Measurements from ENCODE around the gene SLC26A9.

SLC26A9 gene

GRCh38 chr1:205947024-205947423 is 3.8 kb upstream of the SLC26A9 start:
- peaks cover 27% of the 10 kb centered on the region for H3K27me3 Mint-ChIP-seq
- no peaks in the 10 kb centered on the region for H3K36me3 Mint-ChIP-seq (ENCODE audit: low read depth)
- H3K27ac Mint-ChIP-seq: no peak overlapping the region
- no peaks in the 10 kb centered on the region for H3K4me1 Mint-ChIP-seq (ENCODE audit: low read depth)
- H3K4me3 Mint-ChIP-seq: no peak overlapping the region
- H3K9me3 Mint-ChIP-seq: no peaks in the 10 kb centered on the region
- DNase-seq: no peak

- no peak overlapping the region for H3K4me3 Mint-ChIP-seq
- peaks cover 41% of the 10 kb centered on the region for H3K27me3 Mint-ChIP-seq
- no peak overlapping the region for H3K27ac Mint-ChIP-seq
- H3K4me1 Mint-ChIP-seq (ENCODE audit: low read depth): no peaks in the 10 kb centered on the region
- H3K36me3 Mint-ChIP-seq (ENCODE audit: low read depth): no peaks in the 10 kb centered on the region
- H3K9me3 Mint-ChIP-seq: no peaks in the 10 kb centered on the region
- no peak for DNase-seq
Measured at GRCh38 chr1:205945069-205945468, 1.8 kb upstream of the SLC26A9 start.

GRCh38 chr1:205944525-205944924 is 1.3 kb upstream of the SLC26A9 start:
- no peaks in the 10 kb centered on the region for H3K36me3 Mint-ChIP-seq (ENCODE audit: low read depth)
- peaks cover 47% of the 10 kb centered on the region for H3K27me3 Mint-ChIP-seq
- H3K4me1 Mint-ChIP-seq (ENCODE audit: low read depth): no peaks in the 10 kb centered on the region

GRCh38 chr1:205942631-205943159 is 561 bp downstream of the SLC26A9 start:
- Mint-ChIP-seq H3K36me3 (ENCODE audit: low read depth) (no peaks in the 10 kb centered on the region), H3K9me3 (no peaks in the 10 kb centered on the region), H3K27me3 (peaks cover 61% of the 10 kb centered on the region), H3K4me3 (no peak overlapping the region), H3K4me1 (ENCODE audit: low read depth) (no peaks in the 10 kb centered on the region), H3K27ac (no peak overlapping the region)
- DNase-seq: no peak

More at GRCh38 chr1:205944525-205944924, 1.3 kb upstream of the SLC26A9 start:
- Mint-ChIP-seq H3K9me3 (no peaks in the 10 kb centered on the region), H3K4me3 (no peak overlapping the region), H3K27ac (no peak overlapping the region)
- DNase-seq: no peak

GRCh38 chr1:205940710-205941109 is 2.5 kb downstream of the SLC26A9 start:
- Mint-ChIP-seq H3K4me1 (ENCODE audit: low read depth) (no peaks in the 10 kb centered on the region), H3K9me3 (no peaks in the 10 kb centered on the region), H3K27me3 (peaks cover 65% of the 10 kb centered on the region), H3K27ac (no peak overlapping the region), H3K36me3 (ENCODE audit: low read depth) (no peaks in the 10 kb centered on the region), H3K4me3 (no peak overlapping the region)
- DNase-seq: no peak

- Mint-ChIP-seq H3K4me3 (no peak overlapping the region), H3K27me3 (peaks cover 63% of the 10 kb centered on the region), H3K36me3 (ENCODE audit: low read depth) (no peaks in the 10 kb centered on the region), H3K9me3 (no peaks in the 10 kb centered on the region), H3K4me1 (ENCODE audit: low read depth) (no peaks in the 10 kb centered on the region), H3K27ac (no peak overlapping the region)
- no peak for DNase-seq
Measured at GRCh38 chr1:205939690-205940330, 3.4 kb downstream of the SLC26A9 start.

GRCh38 chr1:205938682-205939081 is 4.6 kb downstream of the SLC26A9 start:
- Mint-ChIP-seq H3K36me3 (ENCODE audit: low read depth) (no peaks in the 10 kb centered on the region), H3K4me3 (no peak overlapping the region), H3K4me1 (ENCODE audit: low read depth) (no peaks in the 10 kb centered on the region), H3K27ac (no peak overlapping the region), H3K27me3 (peaks cover 56% of the 10 kb centered on the region), H3K9me3 (no peaks in the 10 kb centered on the region)
- DNase-seq: no peak

GRCh38 chr1:205936846-205937586 is 6.2 kb downstream of the SLC26A9 start:
- H3K9me3 Mint-ChIP-seq: no peaks in the 10 kb centered on the region
- H3K27ac Mint-ChIP-seq: no peak overlapping the region
- H3K36me3 Mint-ChIP-seq (ENCODE audit: low read depth): no peaks in the 10 kb centered on the region
- no peaks in the 10 kb centered on the region for H3K4me1 Mint-ChIP-seq (ENCODE audit: low read depth)
- H3K4me3 Mint-ChIP-seq: no peak overlapping the region
- no peak for DNase-seq
- peaks cover 47% of the 10 kb centered on the region for H3K27me3 Mint-ChIP-seq

- Mint-ChIP-seq H3K36me3 (ENCODE audit: low read depth) (no peaks in the 10 kb centered on the region), H3K27ac (no peak overlapping the region), H3K27me3 (peaks cover 42% of the 10 kb centered on the region), H3K4me3 (no peak overlapping the region), H3K9me3 (no peaks in the 10 kb centered on the region), H3K4me1 (ENCODE audit: low read depth) (no peaks in the 10 kb centered on the region)
- DNase-seq: no peak
Measured at GRCh38 chr1:205936311-205936710, 6.9 kb downstream of the SLC26A9 start.

GRCh38 chr1:205935869-205936268 is 7.4 kb downstream of the SLC26A9 start:
- H3K4me1 Mint-ChIP-seq (ENCODE audit: low read depth): no peaks in the 10 kb centered on the region
- no peak overlapping the region for H3K4me3 Mint-ChIP-seq
- H3K27ac Mint-ChIP-seq: no peak overlapping the region
- no peak for DNase-seq
- H3K36me3 Mint-ChIP-seq (ENCODE audit: low read depth): no peaks in the 10 kb centered on the region
- no peaks in the 10 kb centered on the region for H3K9me3 Mint-ChIP-seq
- peaks cover 41% of the 10 kb centered on the region for H3K27me3 Mint-ChIP-seq

- Mint-ChIP-seq H3K4me3 (no peak overlapping the region), H3K9me3 (no peaks in the 10 kb centered on the region), H3K36me3 (ENCODE audit: low read depth) (no peaks in the 10 kb centered on the region), H3K27me3 (peaks cover 30% of the 10 kb centered on the region), H3K4me1 (ENCODE audit: low read depth) (no peaks in the 10 kb centered on the region), H3K27ac (no peak overlapping the region)
- no peak for DNase-seq
Measured at GRCh38 chr1:205934788-205935187, 8.5 kb downstream of the SLC26A9 start.

- H3K36me3 Mint-ChIP-seq (ENCODE audit: low read depth): no peaks in the 10 kb centered on the region
- no peak for DNase-seq
- H3K27me3 Mint-ChIP-seq: peaks cover 24% of the 10 kb centered on the region
- H3K9me3 Mint-ChIP-seq: no peaks in the 10 kb centered on the region
- no peaks in the 10 kb centered on the region for H3K4me1 Mint-ChIP-seq (ENCODE audit: low read depth)
- no peak overlapping the region for H3K27ac Mint-ChIP-seq
- H3K4me3 Mint-ChIP-seq: no peak overlapping the region
Measured at GRCh38 chr1:205933671-205934618, 9.3 kb downstream of the SLC26A9 start.

- Mint-ChIP-seq H3K9me3 (no peaks in the 10 kb centered on the region), H3K36me3 (ENCODE audit: low read depth) (no peaks in the 10 kb centered on the region), H3K27ac (no peak overlapping the region), H3K27me3 (peaks cover 13% of the 10 kb centered on the region), H3K4me1 (ENCODE audit: low read depth) (no peaks in the 10 kb centered on the region), H3K4me3 (no peak overlapping the region)
- no peak for DNase-seq
Measured at GRCh38 chr1:205932776-205933175, 10.5 kb downstream of the SLC26A9 start.

GRCh38 chr1:205930799-205931281 is 12.4 kb downstream of the SLC26A9 start:
- peaks cover 5% of the 10 kb centered on the region for H3K27me3 Mint-ChIP-seq
- H3K27ac Mint-ChIP-seq: no peak overlapping the region
- H3K9me3 Mint-ChIP-seq: no peaks in the 10 kb centered on the region
- H3K4me3 Mint-ChIP-seq: no peak overlapping the region
- H3K4me1 Mint-ChIP-seq (ENCODE audit: low read depth): no peaks in the 10 kb centered on the region
- DNase-seq: no peak
- no peaks in the 10 kb centered on the region for H3K36me3 Mint-ChIP-seq (ENCODE audit: low read depth)

Measured in activated T-cell treated with anti-CD3 and anti-CD28 coated beads, Interleukin-2, amount 50 U/mL, for 24 hours (primary cell).